SW480 (cell line): ENCODE results near the gene GSC.
"Not testable (repeated sequence)": the region's sequence is repeated elsewhere in the genome, so short reads cannot be mapped to it uniquely, and the experiment has no call there.

Source experiments
- DNase-seq: peaks from one replicate; pipeline ENCODE4 v3.0.0-alpha.2; 2016; ENCODE audit warnings: low spot score

The GSC gene

DNA sequence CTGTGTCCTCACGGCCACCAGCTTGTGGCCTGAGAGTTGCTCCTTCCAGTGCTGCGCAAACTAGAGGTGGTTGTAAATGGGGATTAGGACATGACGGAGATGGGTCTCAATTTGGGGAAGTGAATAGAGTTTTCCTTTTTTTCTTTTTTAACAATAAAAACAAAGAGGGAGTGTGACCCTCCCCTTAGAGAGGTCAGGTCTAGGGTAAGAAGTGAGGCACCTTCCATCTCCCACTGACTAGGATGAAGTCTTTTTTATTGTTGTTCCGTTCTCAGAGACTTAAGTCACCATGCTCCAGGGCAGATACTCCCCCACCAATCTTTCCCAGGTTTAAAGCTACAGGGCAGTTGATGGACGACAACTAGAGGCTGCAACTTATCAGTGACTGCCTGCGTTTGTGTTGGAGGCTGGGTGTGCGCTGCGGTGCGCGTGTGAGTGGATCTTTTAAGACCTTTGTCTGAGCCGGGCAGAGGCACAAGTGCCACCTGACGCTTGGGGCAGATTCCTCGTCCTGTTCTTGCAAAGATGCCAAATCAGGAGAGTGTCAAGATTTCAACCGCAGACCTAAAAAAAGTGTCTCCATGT, 2.1 kb upstream of the GSC start:
- DNase-seq: no peak

- DNase-seq: no peak
Observed at GRCh38 chr14:94771158-94771905, 1.4 kb upstream of the GSC start.

GRCh38 chr14:94770815-94771157, 873 bp upstream of the GSC start:
- no peak for DNase-seq

- DNase-seq: no peak
Observed at GRCh38 chr14:94770251-94770749, 387 bp upstream of the GSC start.

DNA sequence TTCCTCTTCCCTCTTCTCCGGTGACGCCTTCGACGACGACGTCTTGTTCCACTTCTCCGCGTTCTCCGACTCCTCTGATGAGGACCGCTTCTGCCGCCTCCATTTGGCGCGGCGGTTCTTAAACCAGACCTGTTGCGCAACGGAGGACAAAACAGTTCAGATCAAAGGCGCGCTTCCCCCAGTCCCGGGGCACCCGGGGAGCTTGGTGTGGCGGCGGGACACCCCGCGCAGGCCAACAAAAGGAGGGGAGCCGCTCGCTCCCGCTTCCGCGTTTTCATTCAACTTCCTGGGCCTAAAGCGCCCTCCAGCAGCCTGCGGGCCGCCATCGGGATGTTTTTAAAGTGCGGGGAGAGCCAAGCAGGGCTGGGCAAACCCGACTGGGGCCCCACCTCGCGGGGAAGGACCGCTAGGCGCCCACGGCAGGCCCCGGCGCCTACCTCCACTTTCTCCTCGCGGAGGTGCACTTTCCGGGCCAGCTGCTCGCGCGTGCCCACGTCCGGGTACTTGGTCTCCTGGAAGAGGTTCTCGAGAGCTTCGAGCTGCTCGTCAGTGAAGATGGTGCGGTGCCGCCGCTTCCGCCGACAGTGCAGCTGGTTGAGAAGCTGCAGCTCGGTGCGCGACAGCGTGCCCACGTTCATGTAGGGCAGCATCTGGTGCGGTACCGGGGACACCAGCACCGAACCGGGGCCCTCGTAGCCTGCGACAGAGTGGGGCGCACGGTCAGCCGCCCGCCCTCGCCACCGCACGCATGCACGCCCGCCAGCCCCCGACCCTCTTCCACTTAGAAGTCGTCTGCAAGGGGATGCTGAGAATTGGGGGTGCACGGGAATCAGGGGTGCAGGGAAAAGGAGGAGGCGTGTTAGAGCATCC, 1.2 kb downstream of the GSC start:
- DNase-seq: no peak

DNA sequence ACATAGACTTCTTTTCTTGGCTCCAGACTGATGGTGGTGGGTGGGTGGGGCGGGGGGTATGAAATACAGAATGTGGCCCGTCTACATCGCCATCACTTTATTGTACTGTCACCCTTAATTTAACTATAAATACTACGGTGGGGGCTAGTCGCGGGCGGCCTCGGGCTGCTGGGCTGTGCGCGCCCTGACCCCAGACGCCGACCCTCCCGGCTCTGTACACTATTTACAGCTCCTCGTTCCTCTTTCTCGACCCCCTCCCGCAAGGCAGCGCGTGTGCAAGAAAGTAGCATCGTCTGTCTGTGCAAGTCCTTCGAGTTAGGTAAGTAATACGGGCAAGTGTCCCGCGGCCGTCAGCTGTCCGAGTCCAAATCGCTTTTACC, 1.8 kb downstream of the GSC start:
- DNase-seq: no peak

DNA sequence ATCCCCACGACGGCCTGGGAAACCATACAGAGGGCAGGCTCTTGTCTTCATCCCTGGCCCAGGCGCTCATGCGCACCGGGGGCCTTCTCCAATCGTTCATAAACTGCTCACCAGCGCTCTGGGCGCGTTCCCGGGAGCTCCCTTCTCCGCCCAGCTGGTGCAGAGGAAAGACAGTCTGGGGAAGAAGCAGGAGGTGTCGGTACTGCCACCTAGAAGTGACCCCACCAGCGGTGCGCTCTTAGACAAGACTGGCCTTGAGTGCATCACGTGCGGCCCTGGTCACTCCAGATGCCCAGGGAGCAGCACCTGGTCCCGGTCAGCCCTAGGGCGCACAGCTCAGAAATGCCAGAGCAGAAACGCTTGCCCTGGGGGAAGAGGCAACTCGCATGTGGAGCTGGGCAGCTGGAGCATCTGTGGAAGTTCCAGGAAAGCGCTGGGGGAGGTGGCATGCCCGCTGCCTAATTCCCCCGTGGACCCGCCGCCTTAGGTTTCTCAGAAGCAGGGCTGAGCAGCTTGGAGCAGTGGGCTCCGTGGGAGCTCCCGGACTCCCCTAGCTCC, 2.5 kb downstream of the GSC start:
- DNase-seq: no peak

DNA sequence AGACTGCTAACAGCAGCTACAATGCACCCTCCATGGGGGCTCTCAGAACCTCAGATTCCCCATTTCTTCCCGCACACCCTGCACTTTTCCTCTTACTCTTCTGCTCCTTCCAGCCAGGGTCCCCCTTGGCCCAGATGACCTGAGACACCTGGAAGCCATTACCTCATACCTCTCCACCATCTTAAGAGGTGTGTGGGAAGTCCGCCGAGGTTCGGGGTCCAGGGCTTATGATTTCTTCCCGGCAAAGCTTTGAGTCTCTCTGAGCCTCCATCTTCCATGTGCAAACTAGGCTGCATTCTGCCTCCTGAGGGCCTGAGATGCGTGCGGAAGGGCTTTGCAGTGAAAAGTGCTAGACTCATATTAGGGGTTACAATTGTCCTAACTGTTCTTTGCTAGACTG, 5.3 kb downstream of the GSC start:
- DNase-seq: no peak

DNA sequence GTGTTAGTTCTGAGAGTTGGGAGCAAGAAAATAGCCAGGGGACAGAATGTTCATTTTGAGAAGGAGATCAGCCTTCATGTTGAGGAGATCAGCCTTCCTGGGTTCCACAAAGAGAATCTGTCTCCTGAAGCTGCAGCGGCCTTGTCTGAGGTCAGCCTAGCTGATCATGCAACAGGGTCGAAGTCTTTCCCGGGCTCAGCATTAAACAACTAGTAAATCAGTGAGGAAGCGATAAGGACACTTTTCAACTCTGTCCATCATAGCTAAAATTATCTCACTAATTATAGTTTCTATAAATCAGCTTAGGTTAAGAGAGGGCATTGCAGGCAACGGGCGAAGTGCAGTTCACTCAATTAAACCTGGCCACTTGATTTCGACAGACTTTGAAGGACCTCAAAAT, 7.5 kb downstream of the GSC start:
- DNase-seq: no peak

GRCh38 chr14:94761997-94762377, 7.9 kb downstream of the GSC start:
- DNase-seq: no peak

- DNase-seq: no peak
Observed at GRCh38 chr14:94761348-94761996, 8.4 kb downstream of the GSC start.

- no peak for DNase-seq
Observed at GRCh38 chr14:94756310-94756882, 13.5 kb downstream of the GSC start.

- DNase-seq: no peak
Observed at GRCh38 chr14:94754391-94754942, 15.4 kb downstream of the GSC start.

DNA sequence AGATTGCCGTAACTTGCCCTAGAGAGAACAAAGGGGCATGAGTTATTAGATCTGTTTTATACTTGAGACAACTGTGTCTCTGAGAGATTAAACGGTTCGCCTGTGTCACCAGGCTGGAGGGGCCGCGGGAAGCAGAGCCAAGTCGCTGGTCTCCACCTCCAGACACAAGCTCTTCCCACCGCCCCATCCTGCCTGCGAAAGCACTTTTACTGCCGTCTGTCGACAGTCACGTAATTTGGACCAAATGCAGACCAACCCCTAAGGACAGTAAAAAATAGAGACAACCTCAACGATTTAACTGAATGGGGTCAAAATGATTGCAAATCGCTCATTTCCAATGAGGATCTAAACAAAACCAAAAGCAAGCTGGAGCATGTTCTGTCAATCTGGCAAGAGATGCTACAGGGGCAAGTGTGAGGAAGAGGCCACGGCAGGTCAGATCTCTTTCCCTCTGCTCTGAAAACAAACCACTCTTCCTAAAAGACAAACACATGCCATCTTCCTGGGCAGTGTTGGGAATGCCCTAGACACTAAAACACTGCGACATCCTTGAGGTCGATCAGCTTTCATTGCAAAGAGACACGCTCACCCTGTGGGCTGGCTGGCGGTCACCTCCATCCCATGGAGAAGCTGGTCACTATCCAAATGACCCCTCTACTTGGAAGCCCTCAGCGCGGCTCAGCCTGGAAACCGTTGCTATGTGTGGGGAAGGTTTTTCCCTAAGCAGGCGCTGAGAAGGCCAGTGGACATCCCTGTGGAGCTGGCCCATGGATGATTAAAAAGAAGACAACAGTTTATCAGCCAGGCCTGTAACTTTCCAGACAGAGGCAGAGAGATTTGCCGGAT, 17.1 kb downstream of the GSC start:
- DNase-seq: no peak

DNA sequence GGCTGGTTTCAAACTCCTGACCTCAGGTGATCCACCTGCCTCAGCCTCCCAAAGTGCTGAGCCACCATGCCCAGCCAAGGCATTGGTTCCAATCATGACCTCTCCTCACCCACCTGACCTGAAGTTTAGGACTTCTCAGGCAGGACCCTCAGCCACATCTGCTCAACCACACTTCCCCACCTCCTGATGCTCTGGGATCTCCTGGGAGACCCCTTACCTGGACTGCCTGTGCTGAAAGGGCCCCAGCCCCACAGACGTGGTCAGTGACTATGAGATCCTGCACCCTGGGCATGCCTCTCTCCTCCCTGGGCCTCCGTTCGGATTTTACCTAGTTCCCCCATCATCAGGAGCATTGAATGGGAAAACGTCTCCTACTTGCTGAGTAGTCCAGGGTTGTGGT, 18.0 kb downstream of the GSC start:
- no peak for DNase-seq

DNA sequence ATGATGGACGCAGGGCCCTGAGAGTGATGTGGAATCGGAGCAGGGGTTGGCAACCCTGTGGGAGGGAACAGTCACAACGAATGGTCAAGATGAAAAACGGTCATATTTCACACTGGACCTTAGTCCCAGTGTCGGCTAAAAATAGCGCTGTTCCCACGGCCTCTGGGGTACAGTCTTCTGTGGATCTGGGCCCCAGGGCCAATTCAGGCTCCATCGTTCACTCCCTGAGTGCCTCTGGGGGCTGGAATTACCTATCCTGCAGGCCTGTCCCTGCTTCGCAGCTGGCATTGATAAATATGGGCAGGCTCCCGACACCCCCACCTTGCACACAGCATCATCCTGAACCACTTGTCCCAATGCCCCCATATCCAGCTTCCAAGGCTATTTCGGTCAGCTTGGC, 18.6 kb downstream of the GSC start:
- no peak for DNase-seq

- DNase-seq: no peak
Observed at GRCh38 chr14:94750371-94750770, 19.5 kb downstream of the GSC start.

GRCh38 chr14:94748667-94749347, 21.1 kb downstream of the GSC start:
- peak; percentile 70 for DNase-seq

- DNase-seq: no peak
Observed at GRCh38 chr14:94747739-94748138, 22.2 kb downstream of the GSC start.

GRCh38 chr14:94747153-94747552, 22.8 kb downstream of the GSC start:
- not testable (repeated sequence) for DNase-seq
